Measurements from ENCODE around the gene RSPO4.
"Not testable (repeated sequence)": the region's sequence is repeated elsewhere in the genome, so short reads cannot be mapped to it uniquely, and the experiment has no call there.

RSPO4 gene

DNA sequence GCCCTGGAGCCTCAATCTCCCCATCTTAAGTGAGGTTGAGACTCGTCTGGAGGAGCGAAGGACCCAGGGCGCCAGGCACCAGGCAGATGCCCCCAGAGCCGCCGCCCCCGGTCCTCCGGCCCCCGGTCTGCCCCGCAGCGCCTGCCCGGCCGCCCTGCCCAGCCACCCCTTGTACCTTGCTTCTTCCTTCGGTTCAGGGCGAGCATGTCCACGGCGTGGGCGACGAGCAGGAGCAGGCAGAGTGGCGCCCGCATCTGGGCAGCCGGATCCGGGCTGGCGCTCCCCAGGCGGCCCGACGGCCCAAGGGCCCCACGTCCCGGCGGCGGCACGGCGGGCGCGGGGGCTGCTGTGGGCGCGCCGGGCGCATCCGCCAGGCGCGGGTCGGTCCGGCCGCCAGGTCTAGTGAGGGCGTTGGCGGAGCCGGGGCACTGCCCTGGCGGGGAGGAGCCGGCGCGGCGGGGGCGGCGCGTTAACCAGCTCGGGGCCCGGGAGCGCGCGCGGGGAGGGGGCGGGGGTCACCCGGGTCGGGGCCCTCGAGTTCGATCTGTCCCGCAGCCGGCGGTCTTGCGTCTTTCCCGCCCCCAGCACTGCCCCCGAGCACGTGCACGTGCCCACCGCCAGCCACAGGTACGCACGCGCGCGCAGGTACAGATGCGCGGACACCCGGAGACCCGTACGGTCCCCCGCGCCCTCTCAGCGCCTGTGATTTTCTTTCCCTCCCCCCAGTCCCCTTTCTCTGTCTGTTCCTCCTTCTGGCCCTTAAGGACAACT lies at the start of gene RSPO4:
RSPO4 (minus strand) TSS at position 401 of the 771 bp plus-strand sequence; CDS start at position 254, 147 bp downstream.
- FAIRE-seq, result no peak

DNA sequence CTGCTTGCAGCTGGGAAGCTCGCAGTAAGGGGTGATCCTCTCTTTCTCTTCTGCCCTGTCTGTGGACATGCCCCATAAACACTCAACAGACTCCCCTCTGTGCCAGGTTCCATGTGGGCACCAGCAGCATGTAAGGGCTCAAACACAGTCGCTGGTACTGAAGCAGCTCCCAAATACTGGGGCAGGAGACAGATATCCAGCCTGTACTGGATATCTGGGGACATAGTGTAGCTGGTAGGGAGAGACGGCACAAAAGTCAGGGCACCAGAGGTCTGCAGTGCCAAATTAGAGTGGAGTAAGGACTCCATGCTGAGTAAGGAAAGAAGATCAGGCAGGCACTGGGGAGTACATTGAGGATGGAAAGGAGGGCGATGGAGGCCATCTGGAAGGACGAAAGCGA lies 48.3 kb upstream of the RSPO4 start:
- FAIRE-seq, result no peak

DNA sequence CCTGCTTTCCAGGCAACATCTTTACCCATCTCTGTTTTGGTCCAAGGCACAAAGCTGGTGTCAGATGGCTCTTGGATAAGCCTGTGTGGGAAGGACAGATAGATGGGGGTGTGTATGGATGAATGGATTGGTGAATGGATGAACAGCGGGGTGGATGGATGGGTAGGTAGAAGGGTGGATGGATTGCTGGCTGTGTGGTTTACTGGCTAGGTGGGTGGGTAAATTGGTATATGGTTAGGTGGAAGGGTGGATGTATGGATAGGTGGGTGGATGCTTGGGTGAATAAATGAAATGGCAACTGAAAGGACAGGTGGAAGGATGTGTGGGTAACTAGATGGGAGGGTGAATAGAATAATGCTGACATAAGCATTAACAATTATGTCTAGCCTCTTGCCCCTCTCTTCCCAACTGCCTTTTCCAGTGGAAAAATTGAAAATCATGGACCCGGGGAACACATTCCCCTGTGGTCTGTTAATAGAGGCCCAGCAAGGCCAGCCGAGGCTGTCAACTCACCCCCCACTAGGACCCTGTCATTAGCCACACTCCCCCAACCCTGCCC lies 43.8 kb upstream of the RSPO4 start:
- FAIRE-seq, result no peak

DNA sequence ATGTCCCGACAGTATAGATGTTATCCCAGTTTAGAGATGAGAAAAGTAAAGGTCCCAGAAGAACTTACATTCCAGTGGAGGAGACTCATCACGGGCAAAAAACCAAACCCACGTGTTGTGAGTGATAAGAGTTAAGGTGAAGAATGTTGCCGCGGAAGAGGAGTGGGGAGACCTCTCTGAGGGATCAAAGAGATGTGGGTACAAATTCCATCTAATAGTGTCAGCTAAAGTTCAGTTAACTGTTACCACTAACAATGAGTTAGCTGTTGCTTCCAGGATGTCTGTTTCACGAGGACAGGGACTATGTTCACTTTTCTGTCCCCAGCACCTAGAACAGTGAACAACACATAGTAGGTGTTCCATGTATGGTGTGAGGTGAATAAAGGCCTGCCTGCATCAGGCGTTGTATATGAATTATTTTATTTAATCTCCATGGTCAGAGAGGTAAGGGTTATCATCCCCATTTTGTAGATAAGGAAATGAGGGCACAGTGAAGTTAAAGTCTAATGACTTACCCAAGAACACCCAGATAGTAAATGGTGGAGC lies 39.8 kb upstream of the RSPO4 start:
- FAIRE-seq, result no peak

DNA sequence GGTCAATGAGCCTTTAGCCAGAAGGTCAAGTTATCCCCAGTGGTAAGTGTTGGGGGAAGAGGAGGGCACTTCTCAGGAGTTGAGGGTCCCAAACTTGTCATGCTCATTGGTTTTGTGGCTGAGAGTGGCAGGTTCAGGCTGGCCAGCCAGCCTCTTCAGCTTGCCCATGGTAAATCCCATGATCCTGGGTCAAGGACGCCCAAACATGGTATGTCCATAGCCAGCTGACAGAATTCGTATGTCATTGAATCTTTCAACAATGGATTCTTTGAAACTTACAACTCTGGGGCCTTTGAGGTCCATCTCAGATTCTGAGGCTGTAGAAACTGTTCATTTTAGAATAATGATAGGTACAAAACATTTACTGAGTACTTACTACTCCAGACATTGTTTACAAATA lies 36.1 kb upstream of the RSPO4 start:
- FAIRE-seq, result no peak

DNA sequence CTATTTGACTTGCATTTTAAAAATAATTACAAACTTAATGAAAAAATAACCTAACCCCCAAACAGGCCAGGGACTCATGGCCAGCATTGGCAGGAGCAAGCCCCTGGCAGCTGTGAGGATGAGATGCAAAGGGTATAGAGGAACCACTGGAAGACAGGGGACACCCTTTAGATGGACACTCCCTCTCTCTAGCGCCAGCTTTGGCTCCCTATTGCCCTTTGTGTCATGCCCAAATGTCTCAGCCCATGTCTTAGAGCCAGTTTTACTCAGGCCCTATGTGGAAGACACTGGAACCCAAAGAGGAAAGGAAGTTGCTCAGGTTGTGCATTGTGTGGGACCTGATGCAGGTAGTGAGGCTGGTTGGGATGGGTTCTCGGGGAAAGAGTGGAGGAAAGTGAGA lies 34.9 kb upstream of the RSPO4 start:
- FAIRE-seq, result no peak

DNA sequence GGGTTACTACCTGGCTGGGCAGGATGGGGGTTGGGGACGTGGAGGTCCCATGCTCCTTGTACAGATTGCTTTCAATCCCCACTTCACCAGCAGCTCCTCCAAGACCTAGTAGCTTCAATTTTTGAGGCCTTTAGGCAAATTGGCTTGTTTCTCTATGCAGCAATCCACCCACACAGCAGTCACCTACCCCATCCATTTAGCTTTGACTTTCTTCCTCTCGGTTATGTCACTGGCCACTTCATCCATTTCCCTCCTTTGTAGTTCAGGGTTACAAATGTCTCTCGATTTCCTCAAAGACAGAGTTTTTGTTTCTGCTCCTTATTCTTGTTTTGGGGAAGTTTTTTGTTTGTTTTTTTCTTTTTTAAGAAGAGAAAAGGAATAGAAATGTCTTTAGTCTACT lies 33.4 kb upstream of the RSPO4 start:
- FAIRE-seq, result no peak

DNA sequence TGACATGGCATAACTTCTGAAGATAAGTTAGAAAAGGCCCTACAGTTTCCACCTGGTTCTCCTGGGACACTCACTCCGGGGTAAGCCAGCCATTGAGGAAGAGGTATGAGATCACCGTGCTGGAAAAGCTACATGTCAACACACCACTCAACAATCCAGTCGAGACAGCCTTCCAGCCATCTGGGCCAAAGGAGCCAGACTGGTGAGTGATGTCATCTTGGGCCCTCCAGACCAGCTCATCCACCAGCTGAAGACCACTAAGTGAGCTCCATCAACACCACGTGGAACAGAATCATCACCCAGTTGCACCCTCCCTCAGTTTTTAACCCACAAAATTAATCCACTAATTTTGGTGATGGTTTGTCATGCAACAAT lies 32.3 kb upstream of the RSPO4 start:
- no peak for FAIRE-seq

DNA sequence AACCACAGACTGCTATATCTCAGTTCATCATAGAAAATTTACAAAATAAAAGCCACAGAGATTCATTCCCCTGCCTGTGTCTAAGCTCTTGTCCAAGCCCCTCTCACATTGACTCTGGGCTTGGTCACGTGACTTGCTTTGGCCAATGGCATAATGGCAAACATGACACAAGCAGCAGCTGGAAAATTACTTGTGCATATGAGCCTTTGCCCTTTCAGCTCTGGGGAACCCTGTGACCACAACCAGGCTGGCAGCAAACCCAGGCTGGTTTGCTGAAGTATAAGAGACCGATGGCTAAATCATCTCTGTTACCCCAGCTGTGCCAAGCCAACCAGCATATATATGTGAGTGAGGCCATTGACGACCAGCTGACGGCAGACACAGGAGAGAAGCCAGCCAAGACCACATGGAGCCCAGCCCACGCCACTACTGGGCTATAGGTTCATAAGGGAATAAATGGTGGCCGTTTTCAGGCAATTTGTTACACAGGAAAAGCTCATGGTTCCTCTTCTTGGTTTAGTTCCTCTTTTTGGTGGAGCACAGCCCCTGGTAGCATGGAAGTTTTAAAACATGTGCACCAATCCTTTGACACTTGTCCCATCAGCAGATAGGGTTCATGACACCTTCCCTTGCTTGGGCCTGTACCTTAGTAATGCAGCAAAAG lies 31.8 kb upstream of the RSPO4 start:
- no peak for FAIRE-seq

DNA sequence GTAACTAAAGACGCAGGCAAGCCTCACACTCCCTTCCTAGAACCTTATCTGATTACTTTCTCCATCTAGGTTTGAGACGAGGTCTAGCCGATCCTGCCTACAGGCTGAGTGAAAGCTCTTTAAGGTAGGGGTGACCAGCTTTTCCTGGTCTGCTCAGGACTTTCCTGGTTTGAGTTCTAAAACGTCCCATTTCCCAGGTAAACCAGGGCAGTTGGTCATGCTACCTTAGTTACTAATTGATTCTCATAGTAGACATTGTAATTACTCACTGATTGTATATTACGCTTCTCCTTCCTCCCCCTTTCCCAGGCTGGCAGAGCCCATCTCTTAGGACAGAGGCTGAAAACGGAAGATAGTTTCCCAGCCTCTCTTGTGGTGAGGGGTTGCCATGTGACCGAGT lies 27.9 kb upstream of the RSPO4 start:
- FAIRE-seq, result no peak

DNA sequence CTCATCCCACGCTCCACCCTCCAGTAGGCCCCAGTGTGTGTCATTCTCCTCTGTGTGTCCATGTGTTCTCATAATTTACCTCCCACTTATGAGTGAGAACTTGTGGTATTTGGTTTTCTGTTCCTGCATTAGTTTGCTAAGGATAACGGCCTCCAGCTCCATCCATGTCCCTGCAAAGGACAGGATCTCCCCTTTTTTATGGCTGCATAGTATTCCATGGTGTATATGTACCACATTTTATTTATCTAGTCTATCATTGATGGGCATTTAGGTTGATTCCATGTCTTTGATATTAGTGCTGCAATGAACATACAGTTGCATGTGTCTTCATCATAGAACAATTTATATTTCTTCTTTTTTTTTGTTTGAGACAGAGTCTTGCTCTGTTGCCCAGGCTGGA lies 24.1 kb upstream of the RSPO4 start:
- FAIRE-seq, result not testable (repeated sequence)

DNA sequence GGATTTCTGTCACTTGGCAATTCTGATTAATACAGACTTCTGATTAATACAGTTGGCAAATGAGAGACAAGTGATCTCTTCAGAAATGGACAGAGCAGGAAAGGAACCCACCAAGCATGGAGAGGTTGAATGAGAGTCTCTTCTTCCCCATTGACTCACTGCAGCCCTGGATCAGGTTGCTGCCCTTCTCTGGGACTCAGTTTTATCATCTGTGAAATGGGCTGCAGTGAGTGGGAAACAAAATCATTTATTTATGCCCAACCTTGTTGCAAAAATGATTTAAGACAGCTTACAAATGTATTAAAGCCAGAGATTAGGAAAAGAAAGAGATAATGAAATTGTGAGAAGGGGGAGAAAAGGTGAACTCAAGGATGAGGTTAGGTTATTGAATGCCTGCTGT lies 20.8 kb upstream of the RSPO4 start:
- no peak for FAIRE-seq

DNA sequence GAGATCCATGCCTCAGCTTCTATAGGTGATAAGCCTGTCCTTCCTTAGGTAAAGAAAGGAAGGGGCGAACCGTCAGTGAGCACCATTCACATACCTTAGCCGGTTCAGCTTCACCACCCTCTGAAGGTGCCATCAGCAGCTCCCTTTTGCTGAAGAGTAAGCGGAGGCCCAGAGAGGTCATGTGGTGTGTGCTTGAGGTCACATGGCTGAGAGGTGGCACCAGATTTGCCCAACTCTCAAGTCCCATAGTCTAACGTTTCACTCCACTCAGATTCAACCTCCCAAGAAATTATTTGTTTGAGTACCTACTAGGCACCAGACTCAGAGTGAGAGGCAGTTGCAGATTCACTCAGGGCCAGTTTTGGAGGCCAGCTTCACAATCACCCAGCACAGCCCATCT lies 18.5 kb upstream of the RSPO4 start:
- no peak for FAIRE-seq

DNA sequence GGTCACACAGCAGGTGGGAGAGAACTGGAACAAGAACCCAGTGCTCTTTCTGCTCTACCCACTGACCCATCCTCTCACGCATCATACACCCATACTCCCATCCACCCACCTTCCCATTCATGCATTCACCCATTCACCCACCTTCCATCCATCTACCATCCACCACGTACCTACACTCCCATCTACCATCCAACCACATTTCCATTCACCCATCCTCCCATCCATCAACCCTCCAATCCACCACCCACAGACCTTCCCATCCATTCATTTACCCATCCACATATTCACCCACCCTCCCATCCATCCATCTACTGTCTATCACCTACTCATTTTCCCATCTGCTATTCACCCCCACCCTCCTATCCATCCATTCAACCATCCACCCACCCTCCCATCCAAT lies 17.2 kb upstream of the RSPO4 start:
- FAIRE-seq, result no peak

DNA sequence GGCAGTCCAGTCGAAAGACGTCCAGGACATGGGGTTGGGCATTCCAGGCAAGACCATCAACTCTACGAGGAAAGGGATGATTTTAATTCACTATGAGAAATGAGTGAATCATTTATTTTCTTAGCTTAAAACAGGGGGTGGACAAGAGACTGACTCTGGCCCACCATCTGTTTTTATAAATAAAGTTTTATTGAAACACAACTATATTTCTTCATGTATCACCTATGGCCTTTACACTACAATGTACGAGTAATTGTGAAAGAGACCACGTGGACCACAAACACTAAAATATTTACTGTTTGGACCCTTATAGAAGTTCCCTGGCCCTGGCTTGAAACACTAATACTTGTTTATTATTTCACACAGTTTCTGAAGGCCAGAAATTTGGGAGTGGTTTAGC lies 15.6 kb upstream of the RSPO4 start:
- FAIRE-seq, result no peak

DNA sequence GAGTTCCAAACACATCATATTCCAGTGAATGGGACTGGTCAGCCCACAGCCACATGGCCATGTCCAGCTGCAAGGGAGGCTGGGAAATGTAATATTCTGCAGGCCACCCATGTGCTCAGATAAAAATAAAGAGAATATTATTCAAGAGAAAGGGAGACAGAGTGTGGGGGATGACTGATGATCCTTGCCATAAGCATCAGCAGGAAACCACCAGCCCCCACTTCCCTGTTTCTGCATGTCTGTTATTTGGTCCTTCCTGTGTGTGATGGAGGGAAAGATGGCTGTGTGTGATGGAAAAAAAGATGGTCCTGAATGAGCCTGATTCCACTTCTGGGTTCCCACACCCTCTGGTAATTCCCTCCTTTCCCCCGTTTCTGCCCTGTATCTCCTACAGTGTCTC lies 13.1 kb upstream of the RSPO4 start:
- FAIRE-seq, result no peak

DNA sequence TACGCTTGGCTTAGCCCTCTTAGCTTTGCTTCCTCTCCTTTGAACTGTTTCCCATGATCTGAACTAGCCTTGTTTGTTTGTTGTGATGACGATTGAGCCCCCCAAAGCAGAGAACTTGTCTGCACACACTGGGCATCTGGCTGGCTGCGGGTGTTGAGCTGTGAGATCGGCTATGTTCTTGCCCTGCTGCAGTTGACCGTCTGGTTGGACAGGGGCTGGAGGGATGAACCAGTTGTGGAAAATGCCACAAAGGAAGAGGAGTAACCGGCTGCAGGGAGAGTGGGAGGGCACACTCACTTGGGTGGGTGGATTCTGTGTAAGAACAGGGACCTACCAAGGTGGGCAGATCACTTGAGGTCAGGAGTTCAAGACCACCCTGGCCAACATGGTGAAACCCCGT lies 12.4 kb upstream of the RSPO4 start:
- FAIRE-seq, result no peak

DNA sequence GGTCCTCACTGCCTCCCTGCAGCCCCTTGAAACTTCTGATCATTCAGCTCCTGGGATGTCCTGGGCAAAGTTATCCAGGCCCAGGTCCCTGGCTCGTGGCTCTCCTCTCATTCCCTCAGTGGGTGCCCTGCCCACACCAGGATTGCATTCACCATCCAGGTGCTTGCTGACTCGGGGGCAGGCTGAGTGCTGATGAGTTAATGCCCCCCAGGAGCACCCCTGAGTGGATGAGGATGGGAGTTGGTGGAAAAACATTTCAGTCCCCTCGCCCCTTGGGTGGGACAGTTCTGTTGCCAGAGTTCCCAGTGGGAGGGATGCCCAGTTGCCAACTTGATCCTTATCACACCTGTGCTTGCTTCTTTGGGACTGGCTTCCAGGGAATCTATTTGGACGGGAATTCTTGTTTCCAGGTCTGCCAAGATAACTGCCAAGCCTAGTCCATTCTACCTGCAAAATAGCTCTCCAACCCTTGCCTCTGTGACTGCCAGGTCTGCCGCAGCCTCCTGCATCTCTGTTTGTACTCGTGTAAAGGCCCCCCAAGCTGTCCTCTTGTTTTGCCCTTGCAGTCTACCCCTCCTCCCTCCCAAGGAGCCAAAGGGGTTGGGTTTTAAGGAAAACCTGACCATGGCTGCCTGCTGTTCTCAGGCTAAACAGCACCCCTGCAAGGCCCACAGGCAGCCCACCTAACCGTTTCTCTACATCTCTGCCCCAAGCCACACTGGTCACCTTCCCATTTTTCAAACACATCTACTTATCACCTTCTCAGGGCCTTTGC lies 11.6 kb upstream of the RSPO4 start:
- FAIRE-seq, result no peak

DNA sequence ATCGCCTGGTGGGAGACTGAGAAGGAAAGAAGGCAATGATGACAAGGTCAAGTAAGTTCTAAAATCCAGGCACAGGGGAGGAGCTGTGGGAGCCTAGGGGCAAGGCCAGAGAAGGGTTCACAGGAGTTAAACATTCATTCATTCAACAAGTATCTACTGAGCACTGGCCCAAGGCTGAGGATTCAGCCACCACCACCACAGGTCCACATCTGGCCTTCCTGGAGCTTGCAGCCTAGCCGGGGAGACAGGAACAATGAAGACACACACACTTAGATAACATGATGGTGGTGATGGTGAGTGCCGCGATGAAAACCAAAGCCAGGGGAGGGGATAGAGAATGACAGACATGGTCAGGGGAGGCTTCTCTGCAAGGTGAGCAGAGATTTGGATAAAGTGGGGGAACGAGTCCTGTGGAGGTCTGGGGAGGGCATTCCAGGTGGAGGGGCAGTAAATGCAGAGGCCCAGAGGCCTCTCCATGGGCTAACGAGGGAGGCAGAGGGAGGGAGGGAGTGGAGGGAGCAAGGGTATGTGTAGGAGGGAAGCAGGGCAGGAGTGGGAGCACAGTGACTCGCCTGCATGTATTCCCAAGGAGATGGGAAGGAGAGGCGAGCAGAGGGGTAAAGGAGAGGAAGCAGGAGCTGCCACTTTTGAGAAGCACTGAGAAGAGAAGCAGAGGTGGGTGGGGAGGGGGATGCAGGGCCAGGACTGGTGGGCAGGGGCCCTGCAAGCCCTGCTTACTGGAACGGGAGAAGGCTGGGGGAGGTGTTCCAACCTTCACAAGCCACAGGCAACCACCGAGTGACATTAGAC lies 10.5 kb upstream of the RSPO4 start:
- FAIRE-seq, result no peak

DNA sequence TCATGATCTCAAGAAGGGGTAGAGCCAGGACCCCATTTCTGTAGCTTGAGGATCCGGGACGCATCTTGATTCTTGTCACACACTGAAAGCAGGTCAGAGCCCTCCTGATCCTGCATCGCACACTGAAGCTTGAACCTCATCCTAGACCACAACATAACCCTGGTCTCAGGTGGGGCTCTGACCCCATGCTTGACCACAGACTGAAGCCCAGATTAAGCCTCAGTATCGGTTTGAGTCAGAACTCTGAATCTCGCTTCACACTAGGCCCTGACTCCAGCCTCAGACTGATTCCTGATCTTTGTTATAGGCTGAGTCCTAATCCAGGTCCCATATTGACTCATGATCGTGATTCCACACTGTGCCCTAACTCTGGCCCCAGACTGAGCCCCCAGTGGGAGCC lies 8.5 kb upstream of the RSPO4 start:
- no peak for FAIRE-seq

DNA sequence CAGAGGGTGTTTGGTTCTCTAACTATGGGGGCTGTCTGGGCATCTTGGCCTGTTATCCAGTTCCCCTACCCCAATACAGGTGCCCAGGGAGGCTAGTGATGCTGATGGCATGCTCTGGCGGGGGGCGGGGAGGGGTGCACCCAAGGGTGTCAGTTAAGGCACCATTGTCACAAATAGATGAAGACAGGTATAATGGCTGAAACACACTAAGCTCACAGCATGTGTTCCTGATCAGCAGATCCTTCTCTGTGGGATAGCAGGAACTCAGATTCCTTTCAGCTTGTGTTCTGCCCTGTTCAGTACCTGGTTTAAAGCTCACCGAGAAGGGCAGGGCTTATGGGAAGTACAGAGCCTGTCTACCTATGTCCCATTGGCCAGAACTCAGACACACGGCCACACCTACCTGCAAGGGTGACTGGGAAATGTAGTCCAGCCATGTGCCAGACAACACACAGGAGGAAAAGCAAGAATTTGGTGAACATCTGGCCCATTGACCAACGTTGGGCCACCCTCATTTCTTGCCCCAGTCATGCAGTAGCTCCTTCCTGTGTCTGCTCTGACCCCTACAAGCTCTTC lies 3.4 kb upstream of the RSPO4 start:
- no peak for FAIRE-seq

Measured in A204.1 (cell line).